A549 (cell line): ENCODE measurements around the gene STK16. TPM values are rescaled to one million over a fixed set of nuclear protein-coding genes. Genes with fewer than 3 reads are reported as not detected.

Experiments
- ATAC-seq, 2 experiments: fragments of 200-7000 bp in 1 of 2; fragments of >200 bp in 1 of 2; cut with Nextera tagmentation in 1 of 2; cut with Tn5 transposase in 1 of 2; 3 replicates each; pipeline versions ENCODE4 v1.8.0 to v1.9.1; 2018 to 2020; ENCODE audit warnings: mild to moderate bottlenecking in 1 of 2, moderate library complexity in 1 of 2
- CTCF ChIA-PET: fragments of 300-600 bp; sonication (Branson Sonifier 250); formaldehyde crosslinking; extraction: SDS; loops from one replicate; lab custom pipeline; 2021; ENCODE audit warnings: antibody characterized with exemption, inconsistent platforms; lab: Yijun Ruan, JAX
- POLR2A ChIA-PET: fragments of 350-600 bp; formaldehyde crosslinking; extraction: SDS; loops from one replicate; lab custom pipeline; 2021; ENCODE audit warnings: antibody characterized with exemption, inconsistent platforms; lab: Yijun Ruan, JAX
- DNase-seq, 2 experiments: peaks; one replicate each; pipeline versions ENCODE4 v3.0.0 to v3.0.0-alpha.2; 2011 to 2016; ENCODE audit warnings: low read depth in 1 of 2, low spot score in 1 of 2
- FAIRE-seq: peaks from 2 replicates; lab custom pipeline; 2011; peaks lifted over from hg19 to GRCh38; lab: Jason Lieb, UNC
- H3K27ac ChIP-seq, 2 experiments: fragments of >200 bp; sonication (Bioruptor Twin); formaldehyde crosslinking; 3 replicates each; pipeline ENCODE4 v1.5.1; 2016 to 2017
- H3K4me1 ChIP-seq: fragments of >200 bp; sonication (Bioruptor Twin); formaldehyde crosslinking; 3 replicates; pipeline ENCODE4 v1.6.1; 2016
- H3K4me2 ChIP-seq: fragments of >200 bp; sonication (Bioruptor Twin); formaldehyde crosslinking; 3 replicates; pipeline ENCODE4 v1.6.1; 2016
- H3K4me3 ChIP-seq: fragments of >200 bp; sonication (Bioruptor Twin); formaldehyde crosslinking; 3 replicates; pipeline ENCODE4 v1.5.1; 2016
- H3K9me3 ChIP-seq: fragments of >200 bp; sonication (Bioruptor Twin); formaldehyde crosslinking; 3 replicates; pipeline ENCODE4 v1.6.1; 2016
- BHLHE40 ChIP-seq: IDR thresholded peaks from 2 replicates; pipeline ENCODE4 v1.6.1; 2012; ENCODE audit warnings: low read depth, low read length, inconsistent platforms
- CBX2 ChIP-seq: fragments of 200-600 bp; sonication (generic); IDR thresholded peaks from 2 replicates; pipeline ENCODE4 v1.6.1; 2016; ENCODE audit warnings: low read depth, mild to moderate bottlenecking, borderline replicate concordance
- CHD2 ChIP-seq: fragments of 150-350 bp; IDR thresholded peaks from 2 replicates; pipeline ENCODE4 v1.6.1; 2014; ENCODE audit warnings: low read length; ENCODE audit not compliant: partially characterized antibody
- CHD4 ChIP-seq: fragments of 200-600 bp; sonication (generic); IDR thresholded peaks from 2 replicates; pipeline ENCODE4 v1.6.1; 2016; ENCODE audit warnings: antibody characterized with exemption, mild to moderate bottlenecking, borderline replicate concordance
- E2F6 ChIP-seq: IDR thresholded peaks from 2 replicates; pipeline ENCODE4 v1.6.1; 2012; ENCODE audit warnings: low read depth, borderline replicate concordance
- ELK1 ChIP-seq: fragments of 150-350 bp; IDR thresholded peaks from 2 replicates; pipeline ENCODE4 v1.6.1; 2014; ENCODE audit warnings: low read depth, mild to moderate bottlenecking, low read length
- ESRRA ChIP-seq: fragments of 150-350 bp; IDR thresholded peaks from 2 replicates; pipeline ENCODE4 v1.6.1; 2014; ENCODE audit warnings: mild to moderate bottlenecking, low read length, borderline replicate concordance
- GATA3 ChIP-seq: IDR thresholded peaks from 2 replicates; pipeline ENCODE4 v1.6.1; 2012; ENCODE audit warnings: borderline replicate concordance
- HES2 ChIP-seq: fragments of >200 bp; sonication (Bioruptor Twin); formaldehyde crosslinking; IDR thresholded peaks from 2 replicates; pipeline ENCODE4 v1.6.1; 2016
- HEYL ChIP-seq: fragments of 250-450 bp; sonication (Bioruptor Pico); IDR thresholded peaks from 2 replicates; pipeline ENCODE4 v1.8.0; 2021; ENCODE audit warnings: mild to moderate bottlenecking, moderate library complexity
- HOXA7 ChIP-seq: fragments of 250-450 bp; sonication (Bioruptor Pico); IDR thresholded peaks from 2 replicates; pipeline ENCODE4 v1.5.0; 2020; ENCODE audit warnings: mild to moderate bottlenecking, moderate library complexity
- HOXB5 ChIP-seq: fragments of 250-450 bp; sonication (Bioruptor Pico); IDR thresholded peaks from 2 replicates; pipeline ENCODE4 v1.5.0; 2020; ENCODE audit warnings: mild to moderate bottlenecking, moderate library complexity
- KDM1A ChIP-seq: fragments of 200-600 bp; sonication (generic); IDR thresholded peaks from 2 replicates; pipeline ENCODE4 v1.6.1; 2016; ENCODE audit warnings: low read depth, mild to moderate bottlenecking
- KDM5A ChIP-seq: fragments of 200-600 bp; sonication (generic); IDR thresholded peaks from 2 replicates; pipeline ENCODE4 v1.6.1; 2016; ENCODE audit warnings: antibody characterized with exemption, mild to moderate bottlenecking
- MAX ChIP-seq: IDR thresholded peaks from 2 replicates; pipeline ENCODE4 v1.6.1; 2012
- MAZ ChIP-seq: fragments of 150-350 bp; IDR thresholded peaks from 2 replicates; pipeline ENCODE4 v1.6.1; 2014; ENCODE audit warnings: antibody characterized with exemption, low read depth, low read length, borderline replicate concordance
- NFE2L2 ChIP-seq: fragments of 150-350 bp; conservative IDR thresholded peaks from 2 replicates; pipeline ENCODE4 v1.6.1; 2014; ENCODE audit warnings: low read length
- NPAS2 ChIP-seq: fragments of 250-450 bp; sonication (Bioruptor Pico); IDR thresholded peaks from 2 replicates; pipeline ENCODE4 v1.8.0; 2022; ENCODE audit warnings: mild to moderate bottlenecking, moderate library complexity, borderline replicate concordance
- NR3C1 ChIP-seq: fragments of >200 bp; sonication (Bioruptor Twin); formaldehyde crosslinking; IDR thresholded peaks from 3 replicates; pipeline ENCODE4 v1.6.1; 2017
- PBX3 ChIP-seq: IDR thresholded peaks from 2 replicates; pipeline ENCODE4 v1.6.1; 2012
- POLR2AphosphoS2 ChIP-seq: conservative IDR thresholded peaks from 2 replicates; pipeline ENCODE4 v1.6.1; 2012; ENCODE audit warnings: low read length, improper control_type of control experiment, inconsistent platforms
- RAD21 ChIP-seq, 2 experiments: fragments of >200 bp in 1 of 2; sonication (Bioruptor Twin) in 1 of 2; formaldehyde crosslinking in 1 of 2; IDR thresholded peaks in 1 of 2; conservative IDR thresholded peaks in 1 of 2; 2 replicates in 1 of 2; 3 replicates in 1 of 2; pipeline ENCODE4 v1.6.1; 2012 to 2018; ENCODE audit warnings: inconsistent platforms in 1 of 2
- RCOR1 ChIP-seq: fragments of 150-350 bp; IDR thresholded peaks from 2 replicates; pipeline ENCODE4 v1.6.1; 2014; ENCODE audit warnings: antibody characterized with exemption, low read length, low read depth
- SMC3 ChIP-seq: fragments of >200 bp; sonication (Bioruptor Twin); formaldehyde crosslinking; IDR thresholded peaks from 3 replicates; pipeline ENCODE4 v1.6.1; 2018; ENCODE audit warnings: inconsistent platforms
- TFCP2L1 ChIP-seq: fragments of 250-450 bp; sonication (Bioruptor Pico); IDR thresholded peaks from 2 replicates; pipeline ENCODE4 v1.5.0; 2021; ENCODE audit warnings: mild to moderate bottlenecking
- TP53 ChIP-seq: fragments of 250-450 bp; sonication (Bioruptor Pico); IDR thresholded peaks from 2 replicates; pipeline ENCODE4 v1.5.0; 2021; ENCODE audit warnings: mild to moderate bottlenecking, moderate library complexity
- USF2 ChIP-seq: fragments of 450-650 bp; IDR thresholded peaks from 2 replicates; pipeline ENCODE4 v1.6.1; 2014; ENCODE audit warnings: antibody characterized with exemption
- ZC3H11A ChIP-seq: fragments of 450-650 bp; IDR thresholded peaks from 2 replicates; pipeline ENCODE4 v1.6.1; 2014; ENCODE audit warnings: antibody characterized with exemption, mild to moderate bottlenecking
- ZFP36 ChIP-seq: fragments of 450-650 bp; IDR thresholded peaks from 2 replicates; pipeline ENCODE4 v1.6.1; 2014; ENCODE audit warnings: borderline replicate concordance; ENCODE audit not compliant: partially characterized antibody
- WGBS: methylation state at CpG from one replicate; pipeline ENCODE4 v1.1.6; 2017; ENCODE audit errors: missing lambda C conversion rate; 5-methylcytosine and 5-hydroxymethylcytosine counted together
- polyA plus RNA-seq, 4 experiments: library from polyadenylated mRNA; depleted of rRNA in 3 of 4; stranded (reverse); fragments of >200 nt; fragmentation: RNase III in 1 of 4; extraction: RNeasy Plus Mini Kit Qiagen cat#74134 plus additional on column Dnase treatment in 1 of 4; gene quantifications; 2 replicates in 3 of 4; 3 replicates in 1 of 4; pipeline ENCODE4 v1.2.3, GENCODE V29; 2011 to 2017

STK16 gene
- polyA plus RNA-seq, 2 of the 4 experiments (the other 2 are of a cell fraction), result 37.0 to 43.3 TPM

GRCh38 chr2:219220652-219221402 lies 24.5 kb upstream of the STK16 start:
- POLR2A ChIA-PET, result no interaction called here
- Histone ChIP-seq H3K9me3 (no peaks in the 10 kb centered on the region), H3K27ac (no peak overlapping the region), H3K4me3 (no peak overlapping the region), H3K4me1 (peaks cover 24% of the 10 kb centered on the region), H3K4me2 (no peak overlapping the region)
- DNase-seq, result no peak
- CTCF ChIA-PET, result interaction anchor here (1.0 to 7.3 kb wide), 8 partner anchors 9 to 310 kb away, joined by 3 to 79 read pairs (median 5); partner anchors contain the start of genes ANKZF1, ATG9A and DNAJB2
- TF ChIP-seq CBX2 (no peak), GATA3 (no peak), ESRRA (no peak), HES2 (no peak), CHD4 (no peak), SMC3 (no peak), NPAS2 (CRISPR knock-in tag) (no peak), HEYL (CRISPR knock-in tag) (no peak), HOXB5 (CRISPR knock-in tag) (no peak), CHD2 (no peak), NFE2L2 (no peak), ZFP36 (no peak), RCOR1 (no peak), USF2 (no peak), E2F6 (no peak), KDM1A (no peak), TP53 (CRISPR knock-in tag) (no peak), MAX (no peak), KDM5A (no peak), PBX3 (no peak)
- ATAC-seq, result no peak
- WGBS, result 91% methylated on average over 18 of the region's 19 CpGs
- no peak for FAIRE-seq

GRCh38 chr2:219221957-219222518 lies 23.2 kb upstream of the STK16 start:
- no peak overlapping the region for H3K4me3 ChIP-seq
- H3K4me1 ChIP-seq, result peaks cover 12% of the 10 kb centered on the region
- ChIA-PET CTCF (interaction anchor here (0.6 to 7.3 kb wide), 6 partner anchors 21 to 190 kb away, joined by 3 to 79 read pairs (median 18); partner anchors contain the start of gene DNAJB2), POLR2A (no interaction called here)
- WGBS, result 90% methylated on average over 16 of the region's 16 CpGs
- H3K4me2 ChIP-seq, result no peak overlapping the region
- TF ChIP-seq ESRRA, result no peak
- no peak for TF ChIP-seq MAZ
- no peak for TF ChIP-seq USF2
- TF ChIP-seq CBX2, result no peak
- TF ChIP-seq ZC3H11A, result no peak
- no peak for TF ChIP-seq PBX3
- TF ChIP-seq HOXA7 (CRISPR knock-in tag), result no peak
- TF ChIP-seq BHLHE40, result no peak
- no peak for TF ChIP-seq ELK1
- TF ChIP-seq HES2, result no peak
- TF ChIP-seq NPAS2 (CRISPR knock-in tag), result no peak
- TF ChIP-seq NR3C1, result no peak
- no peak for TF ChIP-seq TFCP2L1 (CRISPR knock-in tag)
- no peak for TF ChIP-seq HOXB5 (CRISPR knock-in tag)
- no peak for TF ChIP-seq POLR2AphosphoS2
- no peak for TF ChIP-seq RAD21 (conservative IDR thresholded peaks at IDR 0.05 in 1 of 2, IDR thresholded peaks at IDR 0.05 in 1 of 2)
- no peaks in the 10 kb centered on the region for H3K9me3 ChIP-seq
- no peak overlapping the region for H3K27ac ChIP-seq
- DNase-seq, result no peak
- no peak for FAIRE-seq
- no peak for ATAC-seq
